Activated B cell treated with CpG ODN at 0.5 μM for 24 hours (primary cell): ENCODE data around the gene DVL2. TPM values are rescaled to one million over a fixed set of nuclear protein-coding genes. Genes with fewer than 3 reads are reported as not detected.

Experiments
- ATAC-seq: fragments of 200-7000 bp; cut with Tn5 transposase; one replicate; pipeline ENCODE4 v1.10.0; 2021; ENCODE audit warnings: low read depth, mild to moderate bottlenecking, moderate library complexity
- CTCF ChIA-PET: fragments of 350-600 bp; sonication (Branson Sonifier 250); formaldehyde crosslinking; loops from one replicate; lab custom pipeline; 2021; ENCODE audit warnings: antibody characterized with exemption; lab: Charles Lee
- POLR2A ChIA-PET: fragments of 350-600 bp; sonication (Branson Sonifier 250); formaldehyde crosslinking; loops from one replicate; lab custom pipeline; 2021; ENCODE audit warnings: antibody characterized with exemption; lab: Charles Lee
- DNase-seq: peaks from one replicate; pipeline ENCODE4 v3.0.0; 2022
- H3K27ac Mint-ChIP-seq: one replicate; pipeline ENCODE4 v1.8.0; 2020; ENCODE audit warnings: mixed read lengths
- H3K27me3 Mint-ChIP-seq: one replicate; pipeline ENCODE4 v1.8.0; 2021; ENCODE audit warnings: mixed read lengths
- H3K36me3 Mint-ChIP-seq: one replicate; pipeline ENCODE4 v1.8.0; 2021; ENCODE audit warnings: low read depth, mixed read lengths
- H3K4me1 Mint-ChIP-seq: one replicate; pipeline ENCODE4 v1.8.0; 2021; ENCODE audit warnings: mixed read lengths
- H3K4me3 Mint-ChIP-seq: one replicate; pipeline ENCODE4 v1.8.0; 2020; ENCODE audit warnings: mild to moderate bottlenecking, mixed read lengths
- H3K9me3 Mint-ChIP-seq: one replicate; pipeline ENCODE4 v1.8.0; 2020; ENCODE audit warnings: mixed read lengths
- intact Hi-C: fragments of 100-400 bp; cut with micrococcal nuclease; formaldehyde crosslinking; loops from one replicate; pipeline ENCODE4 v1.15.1; 2024
- total RNA-seq: library from RNA; stranded (reverse); gene quantifications from 2 replicates; pipeline ENCODE4 v1.2.3, GENCODE V29; 2022
- TF ChIP-seq, protein P1 (sequence below): fragments of 200-600 bp; IDR thresholded peaks from one replicate; pipeline ENCODE4 v1.8.0; 2022; ENCODE audit warnings: antibody characterized with exemption, mild to moderate bottlenecking

Gene DVL2
- total RNA-seq, 1 donor from 2014 or later, result 64.6 TPM

DNA sequence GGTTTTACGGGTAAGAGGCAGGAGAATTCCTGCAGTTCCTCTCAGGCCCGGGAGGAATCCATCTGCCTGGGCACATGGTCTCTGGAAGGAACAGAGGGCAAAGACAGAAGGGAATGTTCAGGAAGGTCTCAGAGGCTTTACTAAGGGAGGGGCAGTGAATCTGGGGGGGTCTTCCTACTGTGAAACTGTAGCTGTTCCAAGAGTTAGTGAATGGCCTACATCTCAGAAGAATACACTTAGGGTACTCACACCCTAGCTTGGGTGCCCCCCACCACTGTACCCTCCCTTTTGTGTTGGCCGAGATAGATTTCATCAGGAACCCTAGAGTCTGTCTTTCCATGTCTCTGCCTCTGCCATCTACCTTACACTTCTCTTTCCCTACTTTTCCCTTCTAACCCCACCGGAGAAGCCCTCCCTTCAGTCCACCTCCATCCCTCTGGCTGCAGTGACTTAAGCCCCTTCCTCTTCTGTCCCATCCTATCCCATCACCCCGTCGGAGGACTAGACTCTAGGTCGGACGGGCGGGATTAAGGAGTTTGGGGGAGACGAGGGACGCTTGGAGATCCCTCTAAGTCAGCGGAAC, 15.0 kb downstream of the DVL2 start:
- H3K36me3 Mint-ChIP-seq, result peaks cover 36% of the 10 kb centered on the region
- H3K4me3 Mint-ChIP-seq, result peak overlapping the region; percentile 96
- DNase-seq, result no peak
- intact Hi-C loops, result loop anchor here (1.0 to 5.0 kb wide), 2 partner anchors 14 to 133 kb away; partner anchors contain the start of gene KCTD11
- ChIA-PET POLR2A (interaction anchor here (0.5 to 10.5 kb wide), 17 partner anchors 11 to 623 kb away, joined by 3 to 245 read pairs (median 4); partner anchors contain the start of genes CTDNEP1, DVL2, ELP5 and GABARAP), CTCF (interaction anchor here (1.2 to 2.7 kb wide), 3 partner anchors 23 to 174 kb away, joined by 4 to 24 read pairs (median 8); partner anchors contain the start of gene GABARAP)
- no peak for ATAC-seq
- no peaks in the 10 kb centered on the region for H3K9me3 Mint-ChIP-seq
- TF ChIP-seq, protein P1, sequence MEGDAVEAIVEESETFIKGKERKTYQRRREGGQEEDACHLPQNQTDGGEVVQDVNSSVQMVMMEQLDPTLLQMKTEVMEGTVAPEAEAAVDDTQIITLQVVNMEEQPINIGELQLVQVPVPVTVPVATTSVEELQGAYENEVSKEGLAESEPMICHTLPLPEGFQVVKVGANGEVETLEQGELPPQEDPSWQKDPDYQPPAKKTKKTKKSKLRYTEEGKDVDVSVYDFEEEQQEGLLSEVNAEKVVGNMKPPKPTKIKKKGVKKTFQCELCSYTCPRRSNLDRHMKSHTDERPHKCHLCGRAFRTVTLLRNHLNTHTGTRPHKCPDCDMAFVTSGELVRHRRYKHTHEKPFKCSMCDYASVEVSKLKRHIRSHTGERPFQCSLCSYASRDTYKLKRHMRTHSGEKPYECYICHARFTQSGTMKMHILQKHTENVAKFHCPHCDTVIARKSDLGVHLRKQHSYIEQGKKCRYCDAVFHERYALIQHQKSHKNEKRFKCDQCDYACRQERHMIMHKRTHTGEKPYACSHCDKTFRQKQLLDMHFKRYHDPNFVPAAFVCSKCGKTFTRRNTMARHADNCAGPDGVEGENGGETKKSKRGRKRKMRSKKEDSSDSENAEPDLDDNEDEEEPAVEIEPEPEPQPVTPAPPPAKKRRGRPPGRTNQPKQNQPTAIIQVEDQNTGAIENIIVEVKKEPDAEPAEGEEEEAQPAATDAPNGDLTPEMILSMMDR, result no peak
- no peaks in the 10 kb centered on the region for H3K27me3 Mint-ChIP-seq
- peaks cover 59% of the 10 kb centered on the region for H3K4me1 Mint-ChIP-seq
- peak overlapping the region; percentile 91 for H3K27ac Mint-ChIP-seq

DNA sequence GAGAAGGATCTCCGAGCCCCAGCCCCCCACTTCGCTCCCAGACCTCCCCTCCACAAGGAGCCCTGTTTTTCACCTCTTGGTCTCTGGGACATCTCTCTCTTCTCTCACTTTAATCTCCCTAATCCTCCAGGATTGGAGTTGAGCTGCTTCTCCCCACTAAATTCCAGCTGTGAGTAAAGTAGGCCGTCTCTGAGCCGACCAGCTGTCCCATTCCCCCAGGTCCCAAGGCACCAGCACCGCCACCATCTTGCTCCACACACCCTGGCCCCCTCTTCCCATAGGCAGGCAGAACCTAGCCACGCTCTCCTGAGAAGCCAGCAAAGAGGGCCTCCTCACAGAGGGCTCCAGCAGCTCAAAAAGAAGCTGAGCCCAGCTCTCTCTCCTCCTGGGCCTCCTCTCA, 15.6 kb downstream of the DVL2 start:
- TF ChIP-seq, protein P1, result no peak
- Mint-ChIP-seq H3K9me3 (no peaks in the 10 kb centered on the region), H3K4me1 (peaks cover 65% of the 10 kb centered on the region), H3K36me3 (peaks cover 31% of the 10 kb centered on the region), H3K27me3 (no peaks in the 10 kb centered on the region), H3K4me3 (no peak overlapping the region), H3K27ac (peak overlapping the region; percentile 91)
- ChIA-PET CTCF (interaction anchor here (1.2 kb wide), 1 partner anchor 173 kb away, joined by 4 read pairs; no protein-coding TSS in a partner anchor), POLR2A (interaction anchor here (0.6 to 10.5 kb wide), 6 partner anchors 10 to 467 kb away, joined by 3 to 245 read pairs (median 6); partner anchors contain the start of genes DVL2, GABARAP and PHF23)
- DNase-seq (no peak), ATAC-seq (no peak)
- intact Hi-C loops, result loop anchor here (1.0 to 5.0 kb wide), 2 partner anchors 13 to 134 kb away; partner anchors contain the start of gene KCTD11

DNA sequence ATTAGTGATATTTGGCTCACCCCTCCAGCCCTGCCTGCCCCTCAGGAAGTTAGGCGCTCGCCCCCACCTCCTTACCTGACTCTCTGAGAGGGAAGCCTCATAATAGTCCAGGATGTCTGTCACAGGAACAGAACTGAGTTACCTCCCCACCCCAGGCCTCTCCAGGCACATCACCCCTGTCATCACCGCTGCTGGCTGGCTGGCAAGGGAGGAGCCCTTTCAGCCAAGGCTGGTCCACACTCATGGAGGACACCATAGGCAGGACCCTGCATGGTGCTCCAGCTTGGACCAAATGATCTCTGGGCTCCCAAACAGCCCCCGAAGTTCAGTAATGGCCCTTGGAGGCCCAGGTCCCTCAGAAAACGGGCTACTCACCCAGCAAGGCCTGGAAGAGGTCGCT, 16.2 kb downstream of the DVL2 start:
- peaks cover 70% of the 10 kb centered on the region for H3K4me1 Mint-ChIP-seq
- intact Hi-C loops, result loop anchor here (5.0 kb wide), 1 partner anchor 134 kb away; the partner anchor contains the start of gene KCTD11
- CTCF ChIA-PET, result no interaction called here

DNA sequence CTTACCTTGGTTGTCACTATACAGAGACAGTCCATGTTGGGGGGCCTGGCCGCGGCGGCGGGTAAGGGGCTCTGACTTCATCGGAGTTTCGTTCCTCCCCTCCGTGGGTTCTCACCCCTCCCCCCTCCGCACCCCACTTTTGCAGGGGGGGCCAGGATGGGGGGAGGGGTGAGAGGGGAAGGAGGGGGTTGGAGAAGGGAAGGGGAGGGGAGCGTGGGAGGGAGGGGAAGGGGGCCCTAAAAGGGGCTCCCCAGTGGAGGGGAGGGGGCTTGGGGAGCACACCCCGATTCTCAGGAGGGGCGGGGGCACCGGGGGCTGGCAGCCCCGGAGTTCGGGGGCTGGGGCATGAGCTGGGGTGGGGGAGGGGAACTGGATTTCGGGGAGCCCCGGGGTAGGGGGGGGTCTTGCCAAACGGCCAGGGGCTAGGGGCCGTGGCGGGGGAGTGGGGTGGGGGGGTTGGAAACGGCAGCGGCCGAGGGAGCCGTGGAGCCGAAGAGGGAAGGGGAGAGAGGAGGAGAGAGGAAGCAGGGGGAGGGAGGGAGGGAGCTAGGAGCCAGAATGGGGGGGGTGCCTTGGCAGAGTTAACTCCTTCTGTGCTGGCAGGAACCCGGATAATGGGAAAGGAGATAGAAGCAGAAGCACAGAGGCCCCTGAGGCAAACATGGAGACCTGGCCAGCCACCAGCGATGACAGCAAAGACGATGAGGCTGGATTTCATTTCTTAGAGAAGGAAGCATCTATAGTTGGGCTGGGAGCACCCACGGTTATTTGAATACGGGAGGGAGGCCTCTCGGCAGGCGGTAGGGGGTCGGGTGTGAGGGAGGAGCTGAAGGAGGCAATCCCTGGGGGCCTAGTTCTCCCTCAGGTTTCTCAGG, 17.0 kb downstream of the DVL2 start:
- ChIA-PET POLR2A (interaction anchor here (0.8 to 10.5 kb wide), 2 partner anchors 19 to 92 kb away, joined by 3 to 245 read pairs; partner anchors contain the start of genes DVL2, GABARAP and PHF23), CTCF (no interaction called here)
- TF ChIP-seq, protein P1, result no peak
- Mint-ChIP-seq H3K27me3 (no peaks in the 10 kb centered on the region), H3K4me3 (peak overlapping the region; percentile 46), H3K27ac (no peak overlapping the region), H3K36me3 (peaks cover 17% of the 10 kb centered on the region), H3K9me3 (no peaks in the 10 kb centered on the region), H3K4me1 (peaks cover 70% of the 10 kb centered on the region)
- no peak for ATAC-seq
- no peak for DNase-seq
- intact Hi-C loops, result loop anchor here (5.0 kb wide), 1 partner anchor 135 kb away; the partner anchor contains the start of gene KCTD11

More for the DNA sequence above, 16.2 kb downstream of the DVL2 start:
- POLR2A ChIA-PET, result interaction anchor here (0.6 to 10.5 kb wide), 3 partner anchors 18 to 314 kb away, joined by 3 to 245 read pairs (median 5); partner anchors contain the start of genes DVL2, GABARAP and PHF23
- no peak for DNase-seq
- Mint-ChIP-seq H3K9me3 (no peaks in the 10 kb centered on the region), H3K36me3 (peaks cover 25% of the 10 kb centered on the region), H3K27me3 (no peaks in the 10 kb centered on the region), H3K4me3 (no peak overlapping the region), H3K27ac (no peak overlapping the region)
- ATAC-seq, result no peak
- TF ChIP-seq, protein P1, result no peak
